ENCODE results near the gene ITGA5. TPM values are rescaled to one million over a fixed set of nuclear protein-coding genes. Genes with fewer than 3 reads are reported as not detected.

ITGA5 gene
- total and polyA plus RNA-seq, 9 of the 15 experiments (the other 6 are each of a cell fraction or from before 2014, with no cell fraction given): 9.1 to 82.1 (median 47.4) TPM

DNA sequence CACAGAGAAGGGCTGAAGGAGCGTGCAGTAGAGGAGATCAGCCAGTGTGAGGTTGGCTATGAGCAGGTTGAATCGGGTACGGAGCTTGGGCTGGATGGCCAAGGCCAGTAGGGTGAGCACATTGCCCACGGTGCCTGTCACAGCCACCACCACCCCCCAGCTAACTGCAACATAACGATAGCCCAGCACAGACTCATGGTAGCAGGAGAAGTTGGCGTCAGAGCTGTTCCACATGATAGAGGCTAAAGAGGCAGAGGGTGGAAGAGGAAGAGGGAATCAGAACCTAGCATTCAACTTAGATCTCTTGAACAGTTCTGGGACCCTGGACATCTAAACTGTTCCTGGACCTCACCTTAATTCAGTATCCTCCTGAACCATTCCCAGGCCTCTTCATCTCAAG is 55.4 kb downstream of the ITGA5 start (continued):
- no peak for TF ChIP-seq PTBP1 (IDR thresholded peaks at IDR 0.05; ENCODE audit: low read depth, low read length)
- no peak for TF ChIP-seq NUFIP1 (IDR thresholded peaks at IDR 0.05; ENCODE audit: partially characterized antibody)
- no peak for TF ChIP-seq THRA (IDR thresholded peaks at IDR 0.05)
- no peak for TF ChIP-seq ZNF644 (tag; IDR thresholded peaks at IDR 0.05; ENCODE audit: low read depth)
- no peak for TF ChIP-seq CBX2 (IDR thresholded peaks at IDR 0.05; ENCODE audit: insufficient read depth, low read length, poor library complexity, severe bottlenecking)
- TF ChIP-seq, protein P1, sequence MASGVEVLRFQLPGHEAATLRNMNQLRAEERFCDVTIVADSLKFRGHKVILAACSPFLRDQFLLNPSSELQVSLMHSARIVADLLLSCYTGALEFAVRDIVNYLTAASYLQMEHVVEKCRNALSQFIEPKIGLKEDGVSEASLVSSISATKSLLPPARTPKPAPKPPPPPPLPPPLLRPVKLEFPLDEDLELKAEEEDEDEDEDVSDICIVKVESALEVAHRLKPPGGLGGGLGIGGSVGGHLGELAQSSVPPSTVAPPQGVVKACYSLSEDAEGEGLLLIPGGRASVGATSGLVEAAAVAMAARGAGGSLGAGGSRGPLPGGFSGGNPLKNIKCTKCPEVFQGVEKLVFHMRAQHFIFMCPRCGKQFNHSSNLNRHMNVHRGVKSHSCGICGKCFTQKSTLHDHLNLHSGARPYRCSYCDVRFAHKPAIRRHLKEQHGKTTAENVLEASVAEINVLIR (CRISPR knock-in tag; IDR thresholded peaks at IDR 0.05): no peak
- TF ChIP-seq, protein P2, sequence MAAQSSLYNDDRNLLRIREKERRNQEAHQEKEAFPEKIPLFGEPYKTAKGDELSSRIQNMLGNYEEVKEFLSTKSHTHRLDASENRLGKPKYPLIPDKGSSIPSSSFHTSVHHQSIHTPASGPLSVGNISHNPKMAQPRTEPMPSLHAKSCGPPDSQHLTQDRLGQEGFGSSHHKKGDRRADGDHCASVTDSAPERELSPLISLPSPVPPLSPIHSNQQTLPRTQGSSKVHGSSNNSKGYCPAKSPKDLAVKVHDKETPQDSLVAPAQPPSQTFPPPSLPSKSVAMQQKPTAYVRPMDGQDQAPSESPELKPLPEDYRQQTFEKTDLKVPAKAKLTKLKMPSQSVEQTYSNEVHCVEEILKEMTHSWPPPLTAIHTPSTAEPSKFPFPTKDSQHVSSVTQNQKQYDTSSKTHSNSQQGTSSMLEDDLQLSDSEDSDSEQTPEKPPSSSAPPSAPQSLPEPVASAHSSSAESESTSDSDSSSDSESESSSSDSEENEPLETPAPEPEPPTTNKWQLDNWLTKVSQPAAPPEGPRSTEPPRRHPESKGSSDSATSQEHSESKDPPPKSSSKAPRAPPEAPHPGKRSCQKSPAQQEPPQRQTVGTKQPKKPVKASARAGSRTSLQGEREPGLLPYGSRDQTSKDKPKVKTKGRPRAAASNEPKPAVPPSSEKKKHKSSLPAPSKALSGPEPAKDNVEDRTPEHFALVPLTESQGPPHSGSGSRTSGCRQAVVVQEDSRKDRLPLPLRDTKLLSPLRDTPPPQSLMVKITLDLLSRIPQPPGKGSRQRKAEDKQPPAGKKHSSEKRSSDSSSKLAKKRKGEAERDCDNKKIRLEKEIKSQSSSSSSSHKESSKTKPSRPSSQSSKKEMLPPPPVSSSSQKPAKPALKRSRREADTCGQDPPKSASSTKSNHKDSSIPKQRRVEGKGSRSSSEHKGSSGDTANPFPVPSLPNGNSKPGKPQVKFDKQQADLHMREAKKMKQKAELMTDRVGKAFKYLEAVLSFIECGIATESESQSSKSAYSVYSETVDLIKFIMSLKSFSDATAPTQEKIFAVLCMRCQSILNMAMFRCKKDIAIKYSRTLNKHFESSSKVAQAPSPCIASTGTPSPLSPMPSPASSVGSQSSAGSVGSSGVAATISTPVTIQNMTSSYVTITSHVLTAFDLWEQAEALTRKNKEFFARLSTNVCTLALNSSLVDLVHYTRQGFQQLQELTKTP (IDR thresholded peaks at IDR 0.05; ENCODE audit: low read depth in 1 of 2, partially characterized antibody in 2 of 2): no peak
- no peak for TF ChIP-seq MXI1 (IDR thresholded peaks at IDR 0.05; ENCODE audit: low read depth, low read length)
- TF ChIP-seq ZNF592 (IDR thresholded peaks at IDR 0.05): no peak
